GM18499 (cell line): Measurements from ENCODE around the gene MAGEA9B.
"Not testable (repeated sequence)": the region's sequence is repeated elsewhere in the genome, so short reads cannot be mapped to it uniquely, and the experiment has no call there.

Experiments
- ATAC-seq: cut with Tn5 transposase; IDR thresholded peaks from one replicate; pipeline ENCODE4 v1.9.1; 2021; ENCODE audit warnings: moderate number of reproducible peaks; ENCODE audit not compliant: insufficient read depth, unreplicated experiment

Gene MAGEA9B

GRCh38 chrX:149572743-149573142 lies 14.5 kb downstream of the MAGEA9B start:
- no peak for ATAC-seq

DNA sequence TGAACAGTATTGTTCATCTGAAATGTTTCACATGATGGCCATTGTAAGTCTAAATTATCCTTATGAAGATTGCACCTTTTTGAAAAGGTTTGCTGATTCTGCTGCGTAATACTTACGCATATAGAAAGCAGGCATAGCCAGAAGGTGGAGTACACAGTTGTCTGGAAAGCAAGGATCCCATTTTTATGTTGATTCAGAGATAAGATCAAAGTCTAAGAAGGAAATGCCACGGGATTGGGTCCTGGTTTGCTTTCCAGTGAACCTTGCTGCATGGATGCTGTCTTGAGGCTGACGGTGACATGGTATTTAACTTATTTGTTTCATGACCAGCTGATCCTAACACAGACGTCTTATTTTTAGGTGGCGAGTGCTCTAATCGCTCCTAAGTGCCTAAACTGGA lies 15.5 kb downstream of the MAGEA9B start:
- ATAC-seq, result no peak

- no peak for ATAC-seq
Observed at GRCh38 chrX:149570668-149571067, 16.6 kb downstream of the MAGEA9B start.

- no peak for ATAC-seq
Observed at GRCh38 chrX:149569770-149570169, 17.5 kb downstream of the MAGEA9B start.

DNA sequence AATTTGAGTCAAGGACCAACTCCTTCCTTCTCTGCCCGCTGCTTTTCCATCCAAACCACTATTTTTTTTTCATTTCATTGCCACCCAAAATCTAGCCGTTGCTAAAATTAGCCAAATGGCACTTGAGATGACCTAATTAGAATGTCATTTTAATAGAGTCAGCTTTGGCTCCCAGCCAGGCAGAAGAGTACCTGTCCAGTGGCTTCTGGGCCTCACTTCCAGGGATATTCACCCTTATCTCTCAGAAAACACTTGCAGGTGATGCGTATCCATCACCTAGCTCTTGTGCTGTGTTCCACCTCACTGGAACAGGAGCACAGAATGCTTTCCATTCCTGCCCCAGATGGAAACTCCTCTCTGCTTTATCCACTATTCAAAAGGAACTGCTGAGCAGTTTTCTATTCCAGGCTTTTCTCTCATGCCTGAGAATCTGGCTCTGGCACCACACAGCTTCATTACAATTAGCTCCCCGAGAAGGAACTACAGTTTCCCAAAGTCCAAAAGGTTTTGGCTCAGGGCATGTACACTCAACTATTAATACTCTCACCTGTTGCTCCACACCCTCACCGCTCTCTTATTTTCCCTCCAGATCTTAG lies 18.5 kb downstream of the MAGEA9B start:
- no peak for ATAC-seq

- no peak for ATAC-seq
Observed at GRCh38 chrX:149567621-149568417, 19.4 kb downstream of the MAGEA9B start.

DNA sequence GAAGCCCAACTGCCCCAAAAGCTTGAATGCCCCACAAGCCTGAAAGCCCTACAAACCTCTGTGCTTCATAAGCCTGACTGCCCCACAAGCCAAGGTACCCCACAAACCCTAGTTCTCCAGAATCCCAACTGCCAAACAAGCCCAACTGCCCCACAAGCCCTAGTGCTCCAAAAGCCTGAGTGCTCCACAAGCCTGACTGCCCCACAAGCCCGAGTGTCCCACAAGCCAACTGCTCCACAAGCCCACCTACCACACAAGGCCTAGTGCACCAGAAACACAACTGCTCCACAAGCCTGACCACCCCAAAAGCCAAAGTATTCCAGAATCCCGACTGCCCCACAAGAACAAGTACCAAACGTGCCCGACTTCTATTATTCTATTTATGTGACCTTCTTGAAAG lies 23.9 kb downstream of the MAGEA9B start:
- ATAC-seq, result no peak

GRCh38 chrX:149555251-149555650 lies 32.0 kb downstream of the MAGEA9B start:
- ATAC-seq, result not testable (repeated sequence)

DNA sequence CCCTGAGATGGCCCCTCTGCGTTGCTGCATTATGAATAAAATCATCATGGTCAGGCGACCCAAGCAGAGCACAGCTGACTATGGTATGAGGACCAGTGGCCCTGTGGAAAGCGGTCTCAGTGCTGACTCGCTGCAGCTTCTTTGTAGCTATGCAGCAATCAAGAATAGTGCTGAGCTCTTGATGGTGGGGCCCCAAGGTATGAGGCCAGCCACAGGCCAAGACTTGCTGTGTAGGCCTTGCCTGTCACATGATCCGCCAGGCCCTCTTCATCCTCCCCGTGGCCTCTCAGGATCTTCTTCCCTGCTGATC lies 35.4 kb downstream of the MAGEA9B start:
- not testable (repeated sequence) for ATAC-seq

- ATAC-seq, result not testable (repeated sequence)
Observed at GRCh38 chrX:149551245-149551938, 35.9 kb downstream of the MAGEA9B start.

GRCh38 chrX:149550454-149550853 lies 36.8 kb downstream of the MAGEA9B start:
- not testable (repeated sequence) for ATAC-seq

GRCh38 chrX:149549701-149550100 lies 37.6 kb downstream of the MAGEA9B start, which contains the start of gene HSFX3:
Gene HSFX3, minus strand, starts transcription at chrX:149549924. Its CDS starts 72 bp downstream, at chrX:149549852.
- ATAC-seq, result not testable (repeated sequence)

DNA sequence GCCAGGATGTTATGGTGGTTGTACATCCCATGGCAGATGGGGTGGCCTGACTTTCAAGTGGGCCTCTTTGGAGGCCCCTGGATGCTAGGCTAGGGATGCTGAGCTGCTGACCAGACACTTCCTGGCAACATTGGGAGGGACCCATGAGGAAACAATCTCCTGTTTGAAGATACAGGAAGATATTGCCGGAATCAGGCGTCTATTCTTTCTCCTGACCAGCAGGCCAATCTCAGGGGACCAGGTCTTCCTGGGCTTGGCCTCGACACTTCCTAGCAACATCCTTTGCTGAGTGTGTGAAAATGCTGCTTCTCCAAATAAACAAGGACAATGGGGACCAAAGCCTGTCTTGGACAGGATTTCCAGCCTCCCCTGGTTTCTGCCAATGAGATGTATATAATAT lies 39.5 kb downstream of the MAGEA9B start:
- ATAC-seq, result not testable (repeated sequence)

GRCh38 chrX:149546962-149547361 lies 40.3 kb downstream of the MAGEA9B start:
- not testable (repeated sequence) for ATAC-seq

- not testable (repeated sequence) for ATAC-seq
Observed at GRCh38 chrX:149545545-149546543, 41.4 kb downstream of the MAGEA9B start.

DNA sequence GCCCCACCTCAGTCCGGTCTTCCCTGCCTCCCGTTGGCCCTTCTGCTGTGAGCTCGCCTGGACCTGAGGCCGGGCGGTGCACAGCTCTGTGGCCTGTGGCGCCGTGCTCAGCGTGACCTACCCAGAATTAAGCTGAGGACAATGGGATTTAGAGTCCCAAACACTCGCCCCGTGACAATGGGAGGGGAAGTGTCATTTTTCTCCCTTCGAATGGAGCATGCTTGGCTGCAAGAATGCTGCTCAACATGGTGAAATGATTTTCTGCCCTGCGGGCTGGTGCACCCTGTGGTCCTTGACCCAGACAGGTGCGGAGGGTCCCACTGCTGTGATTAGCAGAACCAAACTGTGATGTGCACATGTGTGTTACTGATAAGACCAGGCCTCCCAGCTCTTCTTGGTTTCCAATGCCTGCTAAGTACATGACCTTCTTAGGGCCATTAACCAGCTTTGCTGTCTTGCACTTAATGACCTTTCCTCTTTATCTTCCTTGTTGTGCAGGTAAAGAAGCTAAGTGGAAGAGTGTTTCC lies 45.7 kb downstream of the MAGEA9B start:
- ATAC-seq, result no peak

- peak; percentile 92 for ATAC-seq
Observed at GRCh38 chrX:149540621-149541520, 46.4 kb downstream of the MAGEA9B start, which contains the start of gene EOLA1. Gene EOLA1, plus strand, starts transcription at chrX:149541012. Its CDS starts 4,619 bp downstream, at chrX:149545631.

DNA sequence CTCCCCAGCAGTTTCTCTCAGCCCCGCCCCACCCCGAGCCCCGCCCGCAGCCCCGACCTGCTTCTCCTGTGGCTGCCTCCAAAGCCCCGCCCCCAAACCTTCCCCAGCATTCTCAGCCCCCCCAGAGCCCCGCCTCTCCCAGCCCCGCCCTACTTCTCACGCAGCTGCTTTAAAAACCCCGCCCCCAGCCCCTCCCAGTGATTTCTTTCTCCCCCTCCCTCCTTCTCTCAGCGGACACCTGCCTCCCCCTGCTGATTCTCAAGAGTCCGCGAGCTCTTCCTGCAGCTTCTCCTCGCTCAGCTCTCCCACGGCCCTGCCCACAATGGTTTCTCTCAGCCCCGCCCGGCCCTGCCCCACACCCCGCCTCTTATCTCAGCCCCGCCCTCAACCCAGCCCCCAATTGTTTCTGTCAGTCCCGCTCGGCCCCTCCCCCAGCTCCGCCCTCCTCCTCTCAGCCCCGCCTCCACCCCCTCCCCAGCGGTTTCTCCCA lies 47.1 kb downstream of the MAGEA9B start:
- no peak for ATAC-seq
